ENCODE results near the gene IMMP2L. TPM values are rescaled to one million over a fixed set of nuclear protein-coding genes. Genes with fewer than 3 reads are reported as not detected.

IMMP2L gene
- total RNA-seq, 1 donor, result 19.9 TPM

DNA sequence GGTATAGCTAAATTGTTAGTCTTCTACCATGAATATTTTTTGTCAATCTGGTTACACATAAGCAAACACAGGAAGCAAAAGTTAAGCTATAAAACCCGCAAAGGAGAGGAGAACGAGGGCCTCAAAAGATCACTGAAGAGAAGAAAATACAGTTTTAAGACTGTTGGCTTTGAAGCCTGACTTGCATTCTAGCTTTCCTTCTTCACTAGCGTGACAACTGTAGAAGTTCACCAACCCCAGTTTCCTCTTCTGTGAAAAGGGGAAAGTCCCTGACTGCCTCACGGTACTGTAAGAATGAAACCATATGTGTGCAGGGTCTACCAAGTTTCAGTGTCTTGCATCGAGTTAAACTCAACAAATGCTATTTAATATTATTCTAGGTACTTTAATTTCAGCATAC is 478.9 kb downstream of the IMMP2L start:
- no peak overlapping the region for H3K4me2 ChIP-seq (ENCODE audit: insufficient read depth, low read length)
- peak; percentile 71 for DNase-seq (ENCODE audit: insufficient read length, low spot score, missing footprints)

DNA sequence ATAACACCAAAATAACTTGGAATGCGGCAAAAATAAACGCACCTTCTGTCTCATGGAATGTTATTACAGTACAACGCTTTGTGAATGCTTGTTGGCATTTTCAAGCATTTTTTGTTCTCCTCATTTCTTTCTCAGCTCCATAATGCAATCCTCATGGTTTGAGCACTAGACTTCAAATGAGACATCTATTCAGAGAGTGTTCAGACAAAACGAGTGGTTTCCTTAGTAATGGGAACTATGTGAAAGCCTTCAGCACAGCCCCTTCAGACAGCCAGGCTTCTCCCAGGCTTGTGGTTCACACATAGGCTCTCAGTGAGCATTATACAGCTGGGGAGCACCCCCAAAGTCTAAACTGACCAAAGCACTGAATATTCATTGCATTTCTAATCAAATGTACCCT is 479.9 kb downstream of the IMMP2L start:
- DNase-seq (ENCODE audit: insufficient read length, low spot score, missing footprints), result no peak
- H3K27ac ChIP-seq (ENCODE audit: low read depth, low read length), result peak overlapping the region; percentile 32
- H3K9me3 ChIP-seq (ENCODE audit: low read depth, low read length), result no peaks in the 10 kb centered on the region
- H3K4me2 ChIP-seq (ENCODE audit: insufficient read depth, low read length), result peak overlapping the region; percentile 5
- no peak for TF ChIP-seq CTCF (IDR thresholded peaks at IDR 0.05; ENCODE audit: extremely low read depth, low read depth, low read length)
- H3K36me3 ChIP-seq (ENCODE audit: insufficient read depth, low read length), result no peaks in the 10 kb centered on the region
- no peak overlapping the region for H3K4me3 ChIP-seq (ENCODE audit: insufficient read depth, low read length)
- no peaks in the 10 kb centered on the region for H4K20me1 ChIP-seq (ENCODE audit: insufficient read depth, low read length)
- H2AFZ ChIP-seq (ENCODE audit: low read length), result peak overlapping the region; percentile 17
- H3K79me2 ChIP-seq (ENCODE audit: insufficient read depth, low read length), result no peaks in the 10 kb centered on the region
- H3K4me1 ChIP-seq (ENCODE audit: insufficient read depth, low read length), result peaks cover 8% of the 10 kb centered on the region
- no peaks in the 10 kb centered on the region for H3K27me3 ChIP-seq (ENCODE audit: insufficient read depth, low read length)

More for the DNA sequence above, 478.9 kb downstream of the IMMP2L start:
- Histone ChIP-seq H3K4me1 (ENCODE audit: insufficient read depth, low read length) (peaks cover 8% of the 10 kb centered on the region), H3K27me3 (ENCODE audit: insufficient read depth, low read length) (no peaks in the 10 kb centered on the region), H3K4me3 (ENCODE audit: insufficient read depth, low read length) (no peak overlapping the region), H3K36me3 (ENCODE audit: insufficient read depth, low read length) (no peaks in the 10 kb centered on the region), H3K27ac (ENCODE audit: low read depth, low read length) (no peak overlapping the region), H3K79me2 (ENCODE audit: insufficient read depth, low read length) (no peaks in the 10 kb centered on the region), H4K20me1 (ENCODE audit: insufficient read depth, low read length) (no peaks in the 10 kb centered on the region), H3K9me3 (ENCODE audit: low read depth, low read length) (no peaks in the 10 kb centered on the region), H2AFZ (ENCODE audit: low read length) (no peak overlapping the region)
- TF ChIP-seq CTCF (IDR thresholded peaks at IDR 0.05; ENCODE audit: extremely low read depth, low read depth, low read length), result no peak

GRCh38 chr7:111081546-111082267 is 480.6 kb downstream of the IMMP2L start:
- peak overlapping the region; percentile 5 for H3K4me2 ChIP-seq (ENCODE audit: insufficient read depth, low read length)
- H3K4me3 ChIP-seq (ENCODE audit: insufficient read depth, low read length), result no peak overlapping the region
- no peaks in the 10 kb centered on the region for H3K79me2 ChIP-seq (ENCODE audit: insufficient read depth, low read length)
- DNase-seq (ENCODE audit: insufficient read length, low spot score, missing footprints), result no peak
- H3K9me3 ChIP-seq (ENCODE audit: low read depth, low read length), result no peaks in the 10 kb centered on the region
- H4K20me1 ChIP-seq (ENCODE audit: insufficient read depth, low read length), result no peaks in the 10 kb centered on the region
- H3K27ac ChIP-seq (ENCODE audit: low read depth, low read length), result no peak overlapping the region
- H3K27me3 ChIP-seq (ENCODE audit: insufficient read depth, low read length), result no peaks in the 10 kb centered on the region
- H3K36me3 ChIP-seq (ENCODE audit: insufficient read depth, low read length), result no peaks in the 10 kb centered on the region
- peaks cover 8% of the 10 kb centered on the region for H3K4me1 ChIP-seq (ENCODE audit: insufficient read depth, low read length)
- TF ChIP-seq CTCF (IDR thresholded peaks at IDR 0.05; ENCODE audit: extremely low read depth, low read depth, low read length), result no peak
- peak overlapping the region; percentile 17 for H2AFZ ChIP-seq (ENCODE audit: low read length)

GRCh38 chr7:111080495-111081105 is 481.7 kb downstream of the IMMP2L start:
- H4K20me1 ChIP-seq (ENCODE audit: insufficient read depth, low read length), result no peaks in the 10 kb centered on the region
- H3K9me3 ChIP-seq (ENCODE audit: low read depth, low read length), result no peaks in the 10 kb centered on the region
- H3K36me3 ChIP-seq (ENCODE audit: insufficient read depth, low read length), result no peaks in the 10 kb centered on the region
- no peak overlapping the region for H3K27ac ChIP-seq (ENCODE audit: low read depth, low read length)
- H2AFZ ChIP-seq (ENCODE audit: low read length), result no peak overlapping the region
- no peak overlapping the region for H3K4me3 ChIP-seq (ENCODE audit: insufficient read depth, low read length)
- TF ChIP-seq CTCF (IDR thresholded peaks at IDR 0.05; ENCODE audit: extremely low read depth, low read depth, low read length), result no peak
- H3K79me2 ChIP-seq (ENCODE audit: insufficient read depth, low read length), result no peaks in the 10 kb centered on the region
- peaks cover 14% of the 10 kb centered on the region for H3K4me1 ChIP-seq (ENCODE audit: insufficient read depth, low read length)
- no peak for DNase-seq (ENCODE audit: insufficient read length, low spot score, missing footprints)
- H3K4me2 ChIP-seq (ENCODE audit: insufficient read depth, low read length), result no peak overlapping the region
- H3K27me3 ChIP-seq (ENCODE audit: insufficient read depth, low read length), result no peaks in the 10 kb centered on the region

Measured in osteoblast (primary cell).